ENCODE data around the gene THOP1. TPM values are rescaled to one million over a fixed set of nuclear protein-coding genes. Genes with fewer than 3 reads are reported as not detected.
"Not testable (repeated sequence)": the region's sequence is repeated elsewhere in the genome, so short reads cannot be mapped to it uniquely, and the experiment has no call there.

Gene THOP1
- total RNA-seq, 2 donors from 2014 or later, result 33.9 to 45.8 TPM

DNA sequence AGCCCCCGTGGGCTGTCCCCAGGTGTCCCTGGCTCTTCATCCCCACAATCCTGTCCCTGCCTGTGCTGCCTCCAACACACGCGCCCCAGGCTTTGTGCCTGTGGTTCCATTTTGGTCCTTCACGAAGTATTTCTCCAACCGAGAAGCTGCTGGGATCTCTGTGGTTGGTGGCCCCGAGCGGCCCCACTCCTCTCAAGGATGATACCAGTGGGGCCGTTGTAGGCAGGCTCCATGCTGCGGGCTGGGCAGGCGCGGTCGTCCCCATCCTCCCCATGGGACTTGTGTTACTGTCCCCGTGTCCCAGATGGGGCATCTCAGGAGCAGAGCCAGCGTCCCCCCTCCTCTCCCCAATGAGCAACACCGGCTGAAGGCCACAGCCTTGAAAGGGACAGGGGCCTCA, 30.6 kb downstream of the THOP1 start:
- no peaks in the 10 kb centered on the region for H3K27me3 ChIP-seq
- no peak for DNase-seq (ENCODE audit: low spot score)
- H3K4me1 ChIP-seq, result peaks cover 0 to 12% of the 10 kb centered on the region in 2 donors
- H3K36me3 ChIP-seq, result peaks cover 11% of the 10 kb centered on the region
- H3K27ac ChIP-seq, result no peak overlapping the region
- no peak overlapping the region for H3K4me3 ChIP-seq
- TF ChIP-seq, protein P1, sequence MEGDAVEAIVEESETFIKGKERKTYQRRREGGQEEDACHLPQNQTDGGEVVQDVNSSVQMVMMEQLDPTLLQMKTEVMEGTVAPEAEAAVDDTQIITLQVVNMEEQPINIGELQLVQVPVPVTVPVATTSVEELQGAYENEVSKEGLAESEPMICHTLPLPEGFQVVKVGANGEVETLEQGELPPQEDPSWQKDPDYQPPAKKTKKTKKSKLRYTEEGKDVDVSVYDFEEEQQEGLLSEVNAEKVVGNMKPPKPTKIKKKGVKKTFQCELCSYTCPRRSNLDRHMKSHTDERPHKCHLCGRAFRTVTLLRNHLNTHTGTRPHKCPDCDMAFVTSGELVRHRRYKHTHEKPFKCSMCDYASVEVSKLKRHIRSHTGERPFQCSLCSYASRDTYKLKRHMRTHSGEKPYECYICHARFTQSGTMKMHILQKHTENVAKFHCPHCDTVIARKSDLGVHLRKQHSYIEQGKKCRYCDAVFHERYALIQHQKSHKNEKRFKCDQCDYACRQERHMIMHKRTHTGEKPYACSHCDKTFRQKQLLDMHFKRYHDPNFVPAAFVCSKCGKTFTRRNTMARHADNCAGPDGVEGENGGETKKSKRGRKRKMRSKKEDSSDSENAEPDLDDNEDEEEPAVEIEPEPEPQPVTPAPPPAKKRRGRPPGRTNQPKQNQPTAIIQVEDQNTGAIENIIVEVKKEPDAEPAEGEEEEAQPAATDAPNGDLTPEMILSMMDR (IDR thresholded peaks at IDR 0.05), result no peak
- H3K9me3 ChIP-seq, result no peaks in the 10 kb centered on the region

DNA sequence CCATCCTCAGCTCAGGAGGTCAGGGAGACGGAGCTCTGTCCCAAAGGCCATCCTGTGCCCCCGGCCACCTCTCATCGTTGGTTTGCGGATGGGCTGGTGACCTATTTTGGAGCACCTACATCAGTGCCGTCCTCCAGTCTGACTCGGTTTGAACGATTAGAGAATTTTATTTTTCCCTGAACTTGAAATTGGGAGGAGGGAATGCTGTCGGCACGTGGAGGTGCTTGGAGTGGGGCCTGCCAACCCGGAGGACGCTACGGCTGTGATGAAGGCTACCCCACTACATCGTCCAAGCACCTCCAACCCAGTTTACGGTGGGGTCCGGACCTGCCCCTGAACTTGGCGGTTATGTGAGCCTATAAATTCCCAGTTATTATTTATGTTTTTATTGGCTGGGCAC, 31.3 kb downstream of the THOP1 start:
- no peak for DNase-seq (ENCODE audit: low spot score)
- Histone ChIP-seq H3K36me3 (peaks cover 6% of the 10 kb centered on the region), H3K27ac (no peak overlapping the region), H3K27me3 (no peaks in the 10 kb centered on the region), H3K4me3 (no peak overlapping the region), H3K4me1 (peaks cover 0 to 13% of the 10 kb centered on the region in 2 donors), H3K9me3 (no peaks in the 10 kb centered on the region)
- TF ChIP-seq, protein P1 (IDR thresholded peaks at IDR 0.05), result no peak

DNA sequence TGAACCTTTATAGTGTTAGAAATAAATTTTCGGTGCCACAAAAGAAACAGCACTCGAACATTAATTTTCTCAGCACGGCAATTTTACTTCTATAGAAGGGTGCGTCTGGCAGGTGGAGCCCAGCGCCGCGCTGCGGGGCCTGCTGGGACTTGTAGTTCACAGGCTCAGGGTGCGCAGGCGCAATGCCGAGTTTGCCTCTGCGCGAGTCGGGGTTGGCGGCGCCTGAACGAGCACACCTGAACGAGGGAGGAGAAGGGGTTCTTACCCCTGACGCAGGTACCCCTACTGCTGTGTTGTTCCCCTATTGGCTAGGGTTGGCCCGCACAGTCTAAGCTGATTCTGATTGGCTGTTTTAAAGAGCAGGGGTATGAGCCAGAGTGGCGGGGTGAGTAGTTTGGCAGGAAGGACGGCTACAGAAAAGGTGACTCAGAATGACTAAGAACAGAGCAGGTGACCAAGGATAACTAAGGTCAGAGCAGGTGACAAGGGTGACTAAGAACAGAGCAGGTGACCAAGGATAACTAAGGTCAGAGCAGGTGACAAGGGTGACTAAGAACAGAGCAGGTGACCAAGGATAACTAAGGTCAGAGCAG, 32.0 kb downstream of the THOP1 start:
- DNase-seq (ENCODE audit: low spot score); H3K27ac ChIP-seq: not testable (repeated sequence)

DNA sequence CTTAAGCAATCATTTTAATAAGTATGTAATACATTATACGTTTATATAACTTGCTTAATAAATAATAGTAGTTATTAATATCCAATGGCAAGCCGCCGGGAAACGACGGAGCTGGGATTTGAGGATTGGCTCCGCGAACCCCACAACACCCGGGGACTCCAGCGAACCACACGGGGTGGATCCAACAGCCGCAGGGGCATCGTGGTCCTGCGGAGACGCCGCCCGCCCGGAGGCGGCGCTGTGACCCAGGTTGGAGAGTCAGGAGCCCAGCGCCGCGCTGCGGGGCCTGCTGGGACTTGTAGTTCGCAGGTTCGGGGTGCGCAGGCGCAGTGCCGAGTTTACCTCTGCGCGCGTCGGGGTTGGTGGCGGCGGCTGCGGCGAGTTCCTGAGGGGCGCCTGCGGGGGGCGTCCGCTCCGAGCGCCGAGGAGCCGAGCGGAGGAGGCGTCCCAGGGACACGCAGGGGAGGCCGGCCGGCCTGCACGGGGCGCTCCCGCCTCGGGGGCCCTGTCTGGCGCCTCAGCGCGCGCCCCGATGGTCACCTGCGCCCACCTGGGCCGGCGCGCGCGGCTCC, 34.3 kb downstream of the THOP1 start, which contains the start of gene ZNF554:
Gene ZNF554 (plus strand): TSS at position 329 of the 572 bp plus-strand sequence. CDS start 204 bp downstream, at position 533.
- peaks cover 0 to 13% of the 10 kb centered on the region in 2 donors for H3K4me1 ChIP-seq
- DNase-seq (ENCODE audit: low spot score), result peak; percentile 96
- no peaks in the 10 kb centered on the region for H3K27me3 ChIP-seq
- H3K4me3 ChIP-seq, result peak within 1 kb of the TSS; percentile 68 to 94
- peaks cover 6% of the 10 kb centered on the region for H3K36me3 ChIP-seq
- TF ChIP-seq, protein P1 (IDR thresholded peaks at IDR 0.05), result peak; percentile 94 to 99
- no peaks in the 10 kb centered on the region for H3K9me3 ChIP-seq
- peak within 1 kb of the TSS; percentile 44 to 75 for H3K27ac ChIP-seq

More for the DNA sequence above, 32.0 kb downstream of the THOP1 start:
- H3K4me1 ChIP-seq, result peaks cover 0 to 13% of the 10 kb centered on the region in 2 donors
- not testable (repeated sequence) for H3K4me3 ChIP-seq, H3K9me3 ChIP-seq, H3K36me3 ChIP-seq, H3K27me3 ChIP-seq

DNA sequence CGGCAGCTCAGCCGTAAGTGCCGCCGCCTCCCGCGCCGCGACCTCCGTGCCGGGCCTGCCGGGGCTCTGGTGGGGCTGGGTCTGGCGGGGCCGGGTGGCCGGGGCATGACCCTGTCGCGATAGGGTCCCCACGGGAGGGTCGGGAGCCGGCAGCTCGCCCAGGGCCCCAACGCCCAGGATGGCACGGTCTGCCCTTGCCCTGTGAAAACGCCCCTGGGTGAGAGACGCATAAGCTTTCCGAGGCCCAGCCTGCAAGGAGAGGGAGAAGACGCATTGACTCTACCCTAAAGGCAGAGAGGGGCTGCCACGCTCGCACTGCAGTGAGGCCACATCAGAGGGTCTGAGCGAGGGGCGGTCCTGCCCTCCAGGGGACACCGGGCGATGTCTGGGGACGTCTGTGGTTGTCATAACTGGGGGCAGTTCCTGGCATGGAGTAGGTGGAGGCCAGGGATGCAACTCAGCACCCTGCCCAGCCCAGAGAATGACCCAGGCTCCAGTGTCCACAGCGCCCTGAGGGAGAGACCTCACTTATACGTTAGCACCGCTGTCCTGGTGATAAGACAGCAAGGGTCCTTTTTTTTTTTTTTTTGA, 34.9 kb downstream of the THOP1 start:
- H3K27ac ChIP-seq, result peak overlapping the region; percentile 44 to 75
- DNase-seq (ENCODE audit: low spot score), result no peak

DNA sequence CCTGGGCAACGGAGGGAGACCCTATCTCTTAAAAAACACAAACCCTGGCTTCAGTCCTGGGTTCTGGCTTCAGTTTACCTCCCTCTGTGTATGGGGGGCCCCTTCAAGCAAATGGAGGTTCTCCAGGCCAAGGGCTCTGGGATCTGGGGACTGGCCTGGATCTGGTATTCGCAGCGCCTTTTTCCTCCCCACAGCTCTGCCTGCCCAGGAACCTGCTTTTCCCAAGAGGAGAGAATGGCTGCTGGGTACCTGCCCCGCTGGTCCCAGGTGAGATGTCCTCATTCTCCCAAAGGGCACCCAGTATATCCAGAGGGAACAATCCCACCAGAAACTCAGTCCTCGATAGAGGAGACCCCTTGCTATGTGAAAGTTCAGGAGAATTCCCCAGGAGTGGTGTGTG, 37.5 kb downstream of the THOP1 start:
- H3K27me3 ChIP-seq, result no peaks in the 10 kb centered on the region
- no peak overlapping the region for H3K4me3 ChIP-seq
- no peaks in the 10 kb centered on the region for H3K9me3 ChIP-seq
- TF ChIP-seq, protein P1 (IDR thresholded peaks at IDR 0.05), result no peak
- peaks cover 16% of the 10 kb centered on the region for H3K36me3 ChIP-seq
- H3K27ac ChIP-seq, result no peak overlapping the region
- DNase-seq (ENCODE audit: low spot score), result no peak
- H3K4me1 ChIP-seq, result peaks cover 0 to 13% of the 10 kb centered on the region in 2 donors

More for the DNA sequence above, 34.9 kb downstream of the THOP1 start:
- TF ChIP-seq, protein P1 (IDR thresholded peaks at IDR 0.05), result no peak
- Histone ChIP-seq H3K36me3 (peaks cover 6% of the 10 kb centered on the region), H3K4me1 (peaks cover 0 to 13% of the 10 kb centered on the region in 2 donors), H3K4me3 (peak overlapping the region; percentile 68 to 94), H3K9me3 (no peaks in the 10 kb centered on the region), H3K27me3 (no peaks in the 10 kb centered on the region)
